Loucy (cell line): Measurements from ENCODE around the gene SH3BP4.

Experiments used
- H2AFZ ChIP-seq: fragments of 200-600 bp; sonication (generic); 2 replicates; pipeline ENCODE4 v1.6.0; 2016; ENCODE audit warnings: antibody characterized with exemption, mild to moderate bottlenecking, low read length, moderate library complexity
- H3F3A ChIP-seq: fragments of 200-600 bp; 2 replicates; pipeline ENCODE4 v1.6.0; 2016; ENCODE audit warnings: antibody characterized with exemption, low read depth, mild to moderate bottlenecking
- H3K27me3 ChIP-seq: fragments of 200-600 bp; sonication (generic); 2 replicates; pipeline ENCODE4 v1.6.1; 2014; ENCODE audit warnings: low read length, mild to moderate bottlenecking; ENCODE audit not compliant: insufficient read depth, poor library complexity, severe bottlenecking
- H3K36me3 ChIP-seq: fragments of 200-600 bp; sonication (generic); 2 replicates; pipeline ENCODE4 v1.6.1; 2016; ENCODE audit warnings: low read length; ENCODE audit not compliant: insufficient read depth
- H3K4me1 ChIP-seq: fragments of 200-600 bp; sonication (generic); 2 replicates; pipeline ENCODE4 v1.5.1; 2014; ENCODE audit warnings: low read length, mild to moderate bottlenecking; ENCODE audit not compliant: insufficient read depth, poor library complexity, severe bottlenecking
- H3K4me2 ChIP-seq: fragments of 200-600 bp; sonication (generic); 2 replicates; pipeline ENCODE4 v1.6.0; 2014; ENCODE audit warnings: antibody characterized with exemption, low read length, low read depth, mild to moderate bottlenecking; ENCODE audit not compliant: poor library complexity, severe bottlenecking
- H3K4me3 ChIP-seq: fragments of 200-600 bp; sonication (generic); 2 replicates; pipeline ENCODE4 v1.5.1; 2014; ENCODE audit warnings: low read length, mild to moderate bottlenecking, mixed read lengths; ENCODE audit not compliant: poor library complexity, severe bottlenecking
- H3K79me2 ChIP-seq: fragments of 200-600 bp; sonication (generic); 2 replicates; pipeline ENCODE4 v1.6.1; 2014; ENCODE audit warnings: low read length; ENCODE audit not compliant: insufficient read depth
- H3K9ac ChIP-seq: fragments of 200-600 bp; sonication (generic); 2 replicates; pipeline ENCODE4 v1.6.0; 2014; ENCODE audit warnings: mild to moderate bottlenecking, low read depth, low read length, moderate library complexity; ENCODE audit not compliant: poor library complexity, severe bottlenecking
- H3K9me2 ChIP-seq: fragments of 200-600 bp; sonication (generic); replicated peaks from 2 replicates; pipeline ENCODE4 v1.6.1; 2016; ENCODE audit warnings: low read depth, low read length, mixed read lengths
- H3K9me3 ChIP-seq: fragments of 200-600 bp; sonication (generic); 2 replicates; pipeline ENCODE4 v1.6.1; 2014; ENCODE audit warnings: mild to moderate bottlenecking, antibody characterized with exemption, low read length, low read depth; ENCODE audit not compliant: insufficient read depth
- H4K20me1 ChIP-seq: fragments of 200-600 bp; sonication (generic); 2 replicates; pipeline ENCODE4 v1.6.0; 2014; ENCODE audit warnings: antibody characterized with exemption, low read length, mild to moderate bottlenecking; ENCODE audit not compliant: insufficient read depth, poor library complexity, severe bottlenecking
- EZH2phosphoT487 ChIP-seq: fragments of 200-600 bp; IDR thresholded peaks from 2 replicates; pipeline ENCODE4 v1.6.1; 2018; ENCODE audit warnings: antibody characterized with exemption, mild to moderate bottlenecking, moderate library complexity, borderline replicate concordance
- TF ChIP-seq, protein P1 (sequence below): fragments of 200-600 bp; sonication (generic); conservative IDR thresholded peaks from 2 replicates; pipeline ENCODE4 v1.5.1; 2014; ENCODE audit warnings: mild to moderate bottlenecking, antibody characterized with exemption, low read length

The SH3BP4 gene

DNA sequence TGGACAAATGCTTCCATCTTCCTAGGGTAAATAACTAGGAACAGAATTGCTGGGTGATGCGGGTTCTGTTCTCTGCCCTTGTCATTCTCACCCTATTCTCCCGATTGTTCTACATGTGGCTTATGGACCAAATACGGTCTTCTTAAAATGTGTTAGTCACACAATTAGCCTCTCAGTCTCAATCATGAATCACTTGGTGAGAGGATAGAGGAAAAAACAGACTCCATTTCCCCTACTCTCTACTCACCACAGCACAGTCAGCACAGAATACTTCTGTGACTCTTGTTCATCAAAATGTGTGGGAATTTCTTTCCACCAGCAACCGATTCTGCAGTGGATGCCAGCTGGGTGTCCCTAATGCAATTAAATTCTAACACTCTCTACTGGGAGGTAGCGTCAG, 125.2 kb downstream of the SH3BP4 start:
- Histone ChIP-seq H3K27me3 (no peaks in the 10 kb centered on the region), H3K4me3 (no peak overlapping the region), H3K36me3 (no peaks in the 10 kb centered on the region), H3K9ac (no peak overlapping the region), H3K4me1 (no peaks in the 10 kb centered on the region), H4K20me1 (no peaks in the 10 kb centered on the region), H3K9me2 (no peaks in the 10 kb centered on the region), H3F3A (no peaks in the 10 kb centered on the region), H2AFZ (no peak overlapping the region), H3K79me2 (no peaks in the 10 kb centered on the region), H3K9me3 (no peaks in the 10 kb centered on the region), H3K4me2 (no peak overlapping the region)
- TF ChIP-seq, protein P1, sequence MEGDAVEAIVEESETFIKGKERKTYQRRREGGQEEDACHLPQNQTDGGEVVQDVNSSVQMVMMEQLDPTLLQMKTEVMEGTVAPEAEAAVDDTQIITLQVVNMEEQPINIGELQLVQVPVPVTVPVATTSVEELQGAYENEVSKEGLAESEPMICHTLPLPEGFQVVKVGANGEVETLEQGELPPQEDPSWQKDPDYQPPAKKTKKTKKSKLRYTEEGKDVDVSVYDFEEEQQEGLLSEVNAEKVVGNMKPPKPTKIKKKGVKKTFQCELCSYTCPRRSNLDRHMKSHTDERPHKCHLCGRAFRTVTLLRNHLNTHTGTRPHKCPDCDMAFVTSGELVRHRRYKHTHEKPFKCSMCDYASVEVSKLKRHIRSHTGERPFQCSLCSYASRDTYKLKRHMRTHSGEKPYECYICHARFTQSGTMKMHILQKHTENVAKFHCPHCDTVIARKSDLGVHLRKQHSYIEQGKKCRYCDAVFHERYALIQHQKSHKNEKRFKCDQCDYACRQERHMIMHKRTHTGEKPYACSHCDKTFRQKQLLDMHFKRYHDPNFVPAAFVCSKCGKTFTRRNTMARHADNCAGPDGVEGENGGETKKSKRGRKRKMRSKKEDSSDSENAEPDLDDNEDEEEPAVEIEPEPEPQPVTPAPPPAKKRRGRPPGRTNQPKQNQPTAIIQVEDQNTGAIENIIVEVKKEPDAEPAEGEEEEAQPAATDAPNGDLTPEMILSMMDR = no peak
- TF ChIP-seq EZH2phosphoT487 = no peak

DNA sequence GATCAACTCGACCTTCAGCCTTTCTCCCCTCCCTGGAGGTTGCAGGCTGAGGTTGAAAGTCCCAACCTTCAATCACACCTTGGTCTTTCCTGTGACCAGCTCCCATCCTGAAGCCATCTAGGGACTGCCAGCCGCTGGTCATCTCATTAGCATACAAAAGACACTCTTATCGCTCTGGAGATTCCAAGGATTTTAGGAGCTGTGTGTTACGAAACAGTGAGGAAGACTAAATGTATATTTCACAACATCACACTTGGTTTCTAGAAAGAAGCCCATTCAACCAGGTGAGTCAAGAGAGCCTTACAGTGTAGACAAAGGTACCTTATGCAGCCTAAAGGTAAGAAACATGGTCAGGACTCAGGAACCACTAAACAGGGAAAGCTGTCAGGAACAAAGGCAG, 126.4 kb downstream of the SH3BP4 start:
- no peak overlapping the region for H3K4me2 ChIP-seq
- no peaks in the 10 kb centered on the region for H3K27me3 ChIP-seq
- no peaks in the 10 kb centered on the region for H3K9me2 ChIP-seq
- H3K4me3 ChIP-seq = no peak overlapping the region
- no peak overlapping the region for H2AFZ ChIP-seq
- no peaks in the 10 kb centered on the region for H3K9me3 ChIP-seq
- no peaks in the 10 kb centered on the region for H4K20me1 ChIP-seq
- H3K79me2 ChIP-seq = no peaks in the 10 kb centered on the region
- no peaks in the 10 kb centered on the region for H3K36me3 ChIP-seq
- H3K9ac ChIP-seq = no peak overlapping the region
- TF ChIP-seq, protein P1 = no peak
- TF ChIP-seq EZH2phosphoT487 = no peak
- H3K4me1 ChIP-seq = no peaks in the 10 kb centered on the region
- no peaks in the 10 kb centered on the region for H3F3A ChIP-seq

DNA sequence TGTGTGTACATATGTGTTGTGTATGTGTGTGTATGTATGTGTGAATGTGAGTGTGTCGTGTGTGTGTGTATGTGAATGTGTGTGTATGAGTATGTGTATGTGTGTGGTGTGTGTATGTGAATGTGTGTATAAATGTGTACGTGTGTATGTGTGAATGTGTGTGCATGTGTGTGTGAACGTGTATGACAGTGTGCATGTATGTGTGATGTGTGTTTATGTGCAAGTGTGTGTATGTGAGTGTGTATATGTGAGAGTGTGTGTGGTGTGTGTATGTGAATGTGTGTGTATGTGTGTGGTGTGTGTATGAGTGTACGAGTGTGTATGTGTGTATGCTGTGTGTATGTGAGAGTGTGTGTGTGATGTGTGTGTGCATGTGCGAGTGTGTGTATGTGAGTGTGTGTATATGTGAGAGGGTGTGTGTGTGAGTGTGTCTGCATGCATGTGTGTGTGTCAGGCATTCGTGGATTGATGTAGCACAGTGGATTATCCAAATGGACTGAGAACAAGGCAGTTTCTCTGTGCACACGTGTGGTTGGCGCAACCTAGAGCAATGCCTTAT, 127.2 kb downstream of the SH3BP4 start:
- H3K4me3 ChIP-seq = no peak overlapping the region

More for the DNA sequence above, 127.2 kb downstream of the SH3BP4 start:
- Histone ChIP-seq H3K4me1 (no peaks in the 10 kb centered on the region), H3K9ac (no peak overlapping the region), H4K20me1 (no peaks in the 10 kb centered on the region), H2AFZ (no peak overlapping the region), H3K9me3 (no peaks in the 10 kb centered on the region; the same call in 1 of the 2 replicates), H3K9me2 (no peaks in the 10 kb centered on the region), H3K27me3 (no peaks in the 10 kb centered on the region), H3F3A (no peaks in the 10 kb centered on the region), H3K4me2 (no peak overlapping the region), H3K36me3 (no peaks in the 10 kb centered on the region), H3K79me2 (no peaks in the 10 kb centered on the region)
- TF ChIP-seq, protein P1 = no peak
- no peak for TF ChIP-seq EZH2phosphoT487
